HepG2 (cell line): Measurements from ENCODE around the gene DALRD3. TPM values are rescaled to one million over a fixed set of nuclear protein-coding genes. Genes with fewer than 3 reads are reported as not detected.

Experiments used
- KDM3A ChIP-seq: IDR thresholded peaks from 2 replicates; pipeline ENCODE4 v1.6.1; 2018; ENCODE audit warnings: low read depth, missing compliant biosample characterization
- KDM5B ChIP-seq: sonication (generic); formaldehyde crosslinking; IDR thresholded peaks from 2 replicates; pipeline ENCODE4 v1.4.0; 2020; ENCODE audit warnings: missing genetic modification reagents, mild to moderate bottlenecking, borderline replicate concordance
- LCORL ChIP-seq, 2 experiments: fragments of 450-650 bp in 1 of 2; sonication (generic) in 1 of 2; formaldehyde crosslinking in 1 of 2; IDR thresholded peaks; 2 replicates each; pipeline versions ENCODE4 v1.5.0 to v1.6.1; 2017 to 2020; ENCODE audit warnings: antibody characterized with exemption in 1 of 2, missing genetic modification reagents in 1 of 2
- MAFK ChIP-seq, 2 experiments: IDR thresholded peaks in 1 of 2; conservative IDR thresholded peaks in 1 of 2; 2 replicates each; pipeline ENCODE4 v1.6.1; 2011; ENCODE audit warnings: improper control_type of control experiment in 2 of 2, low read length in 2 of 2
- MIER3 ChIP-seq: IDR thresholded peaks from 2 replicates; pipeline ENCODE4 v1.6.1; 2016; ENCODE audit warnings: missing compliant biosample characterization, borderline replicate concordance
- SMYD3 ChIP-seq: sonication (generic); formaldehyde crosslinking; IDR thresholded peaks from 2 replicates; pipeline ENCODE4 v1.8.1; 2023; ENCODE audit warnings: mild to moderate bottlenecking, missing genetic modification reagents
- SRSF4 ChIP-seq: fragments of 200-400 bp; formaldehyde crosslinking; IDR thresholded peaks from one replicate; pipeline ENCODE4 v1.6.1; 2018; ENCODE audit warnings: mild to moderate bottlenecking, low read depth, low read length, moderate library complexity; ENCODE audit not compliant: poor library complexity, severe bottlenecking
- TMF1 ChIP-seq: sonication (generic); formaldehyde crosslinking; IDR thresholded peaks from 2 replicates; pipeline ENCODE4 v1.8.1; 2022; ENCODE audit warnings: low read depth, missing genetic modification reagents
- ZNF296 ChIP-seq: sonication (generic); formaldehyde crosslinking; conservative IDR thresholded peaks from 2 replicates; pipeline ENCODE4 v1.5.0; 2020; ENCODE audit warnings: mild to moderate bottlenecking, missing genetic modification reagents
- ZNF367 ChIP-seq: sonication (generic); formaldehyde crosslinking; IDR thresholded peaks from 2 replicates; pipeline ENCODE4 v1.4.0; 2020; ENCODE audit warnings: missing genetic modification reagents, borderline replicate concordance
- ZNF549 ChIP-seq: sonication (generic); formaldehyde crosslinking; IDR thresholded peaks from 2 replicates; pipeline ENCODE4 v1.5.0; 2020; ENCODE audit warnings: missing genetic modification reagents
- ZNF724P ChIP-seq: sonication (generic); formaldehyde crosslinking; IDR thresholded peaks from 2 replicates; pipeline ENCODE4 v1.8.0; 2022; ENCODE audit warnings: missing genetic modification reagents, borderline replicate concordance
- polyA plus RNA-seq, 8 experiments: library from polyadenylated mRNA; depleted of rRNA in 3 of 8; stranded (reverse) in 7 of 8; unstranded in 1 of 8; fragments of >200 nt; fragmentation: Illumina TruSeq in 4 of 8; extraction: Trizol in 4 of 8; gene quantifications; 2 replicates each; pipeline versions ENCODE4 v1.2.1 to v1.2.3, GENCODE V29; 2011 to 2016; ENCODE audit warnings: low read depth in 4 of 8, missing spikeins in 1 of 8, mixed read lengths in 1 of 8; ENCODE audit not compliant: insufficient read depth in 1 of 8
- total RNA-seq, 5 experiments: library from RNA; depleted of rRNA; stranded (reverse); fragments of >200 nt; fragmentation: Illumina TruSeq; extraction: Trizol; gene quantifications; 2 replicates each; pipeline ENCODE4 v1.2.3, GENCODE V29; 2016; ENCODE audit warnings: low read depth in 1 of 5
- TF ChIP-seq, protein P1 (sequence below): sonication (generic); formaldehyde crosslinking; IDR thresholded peaks from 2 replicates; pipeline ENCODE4 v1.5.1; 2020; ENCODE audit warnings: missing genetic modification reagents, mild to moderate bottlenecking, borderline replicate concordance
- TF ChIP-seq, protein P2 (sequence below): sonication (generic); formaldehyde crosslinking; IDR thresholded peaks from 2 replicates; pipeline ENCODE4 v1.8.0; 2022; ENCODE audit warnings: mild to moderate bottlenecking, missing genetic modification reagents
- TF ChIP-seq, protein P3 (sequence below): sonication (generic); formaldehyde crosslinking; IDR thresholded peaks from 2 replicates; pipeline ENCODE4 v1.4.0; 2020; ENCODE audit warnings: missing genetic modification reagents
- TF ChIP-seq, protein P4 (sequence below): sonication (generic); formaldehyde crosslinking; IDR thresholded peaks from 2 replicates; pipeline ENCODE4 v1.8.0; 2022; ENCODE audit warnings: missing genetic modification reagents, mild to moderate bottlenecking, moderate library complexity, borderline replicate concordance

Gene DALRD3
- total and polyA plus RNA-seq, 2 of the 13 experiments (the other 11 are each of a cell fraction or from before 2014, with no cell fraction given), result 19.9 to 36.5 TPM

DNA sequence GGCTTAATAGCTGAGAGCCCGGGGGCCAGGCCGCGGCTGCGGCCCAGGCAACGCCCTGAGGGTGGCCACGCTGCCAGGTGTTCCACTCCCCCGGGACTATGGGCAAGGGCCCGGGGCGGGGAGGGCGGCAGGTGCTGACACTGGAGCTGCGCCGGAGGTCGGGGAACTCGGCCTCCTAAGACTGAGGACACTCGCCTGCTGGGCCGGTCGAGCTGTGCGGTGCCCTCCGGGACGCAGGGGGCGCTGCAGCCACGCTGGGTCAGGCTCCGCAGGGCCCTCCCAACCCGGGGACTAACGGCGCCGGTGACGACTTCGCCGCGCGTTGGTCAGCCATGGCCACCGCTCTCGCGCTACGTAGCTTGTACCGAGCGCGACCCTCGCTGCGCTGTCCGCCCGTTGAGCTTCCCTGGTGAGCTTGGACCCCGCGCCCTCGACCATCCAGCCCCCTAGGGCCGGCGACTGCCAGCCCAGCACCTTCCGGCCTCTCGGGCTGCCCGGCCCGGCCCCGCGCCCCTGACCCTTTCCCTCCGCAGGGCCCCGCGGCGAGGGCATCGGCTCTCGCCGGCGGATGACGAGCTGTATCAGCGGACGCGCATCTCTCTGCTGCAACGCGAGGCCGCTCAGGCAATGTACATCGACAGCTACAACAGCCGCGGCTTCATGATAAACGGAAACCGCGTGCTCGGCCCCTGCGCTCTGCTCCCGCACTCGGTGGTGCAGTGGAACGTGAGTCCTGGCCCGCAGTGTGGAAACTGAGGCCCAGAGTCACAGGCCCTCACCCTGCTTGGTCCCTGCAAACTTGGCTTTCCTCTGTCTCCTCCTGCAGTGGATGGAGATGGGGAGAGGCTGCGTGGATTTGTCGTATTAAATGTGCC, 3.7 kb upstream of the DALRD3 start, which contains the start of gene NDUFAF3 (continued):
- TF ChIP-seq LCORL (IDR thresholded peaks at IDR 0.05), result no peak
- peak; percentile 55; the same call in 1 of the 2 replicates for TF ChIP-seq LCORL (CRISPR knock-in tag; IDR thresholded peaks at IDR 0.05)
- TF ChIP-seq TMF1 (CRISPR knock-in tag), result no peak
- peak; percentile 82; the same call in 1 of the 2 replicates for TF ChIP-seq ZNF367
- TF ChIP-seq MIER3 (CRISPR knock-in tag), result no peak
- no peak for TF ChIP-seq MAFK (conservative IDR thresholded peaks at IDR 0.05 in 1 of 2, IDR thresholded peaks at IDR 0.05 in 1 of 2; ENCODE audit: low read length in 2 of 2)
- TF ChIP-seq, protein P1, sequence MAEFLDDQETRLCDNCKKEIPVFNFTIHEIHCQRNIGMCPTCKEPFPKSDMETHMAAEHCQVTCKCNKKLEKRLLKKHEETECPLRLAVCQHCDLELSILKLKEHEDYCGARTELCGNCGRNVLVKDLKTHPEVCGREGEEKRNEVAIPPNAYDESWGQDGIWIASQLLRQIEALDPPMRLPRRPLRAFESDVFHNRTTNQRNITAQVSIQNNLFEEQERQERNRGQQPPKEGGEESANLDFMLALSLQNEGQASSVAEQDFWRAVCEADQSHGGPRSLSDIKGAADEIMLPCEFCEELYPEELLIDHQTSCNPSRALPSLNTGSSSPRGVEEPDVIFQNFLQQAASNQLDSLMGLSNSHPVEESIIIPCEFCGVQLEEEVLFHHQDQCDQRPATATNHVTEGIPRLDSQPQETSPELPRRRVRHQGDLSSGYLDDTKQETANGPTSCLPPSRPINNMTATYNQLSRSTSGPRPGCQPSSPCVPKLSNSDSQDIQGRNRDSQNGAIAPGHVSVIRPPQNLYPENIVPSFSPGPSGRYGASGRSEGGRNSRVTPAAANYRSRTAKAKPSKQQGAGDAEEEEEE (CRISPR knock-in tag), result no peak
- TF ChIP-seq, protein P2, sequence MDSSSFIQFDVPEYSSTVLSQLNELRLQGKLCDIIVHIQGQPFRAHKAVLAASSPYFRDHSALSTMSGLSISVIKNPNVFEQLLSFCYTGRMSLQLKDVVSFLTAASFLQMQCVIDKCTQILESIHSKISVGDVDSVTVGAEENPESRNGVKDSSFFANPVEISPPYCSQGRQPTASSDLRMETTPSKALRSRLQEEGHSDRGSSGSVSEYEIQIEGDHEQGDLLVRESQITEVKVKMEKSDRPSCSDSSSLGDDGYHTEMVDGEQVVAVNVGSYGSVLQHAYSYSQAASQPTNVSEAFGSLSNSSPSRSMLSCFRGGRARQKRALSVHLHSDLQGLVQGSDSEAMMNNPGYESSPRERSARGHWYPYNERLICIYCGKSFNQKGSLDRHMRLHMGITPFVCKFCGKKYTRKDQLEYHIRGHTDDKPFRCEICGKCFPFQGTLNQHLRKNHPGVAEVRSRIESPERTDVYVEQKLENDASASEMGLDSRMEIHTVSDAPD (CRISPR knock-in tag), result no peak
- TF ChIP-seq ZNF296 (CRISPR knock-in tag), result peak; percentile 76; the same call in 1 of the 2 replicates
- TF ChIP-seq SMYD3 (CRISPR knock-in tag), result no peak
- no peak for TF ChIP-seq SRSF4
- TF ChIP-seq ZNF549 (CRISPR knock-in tag), result peak; percentile 85
- peak; percentile 61; the same call in 1 of the 2 replicates for TF ChIP-seq KDM5B
- TF ChIP-seq, protein P3, sequence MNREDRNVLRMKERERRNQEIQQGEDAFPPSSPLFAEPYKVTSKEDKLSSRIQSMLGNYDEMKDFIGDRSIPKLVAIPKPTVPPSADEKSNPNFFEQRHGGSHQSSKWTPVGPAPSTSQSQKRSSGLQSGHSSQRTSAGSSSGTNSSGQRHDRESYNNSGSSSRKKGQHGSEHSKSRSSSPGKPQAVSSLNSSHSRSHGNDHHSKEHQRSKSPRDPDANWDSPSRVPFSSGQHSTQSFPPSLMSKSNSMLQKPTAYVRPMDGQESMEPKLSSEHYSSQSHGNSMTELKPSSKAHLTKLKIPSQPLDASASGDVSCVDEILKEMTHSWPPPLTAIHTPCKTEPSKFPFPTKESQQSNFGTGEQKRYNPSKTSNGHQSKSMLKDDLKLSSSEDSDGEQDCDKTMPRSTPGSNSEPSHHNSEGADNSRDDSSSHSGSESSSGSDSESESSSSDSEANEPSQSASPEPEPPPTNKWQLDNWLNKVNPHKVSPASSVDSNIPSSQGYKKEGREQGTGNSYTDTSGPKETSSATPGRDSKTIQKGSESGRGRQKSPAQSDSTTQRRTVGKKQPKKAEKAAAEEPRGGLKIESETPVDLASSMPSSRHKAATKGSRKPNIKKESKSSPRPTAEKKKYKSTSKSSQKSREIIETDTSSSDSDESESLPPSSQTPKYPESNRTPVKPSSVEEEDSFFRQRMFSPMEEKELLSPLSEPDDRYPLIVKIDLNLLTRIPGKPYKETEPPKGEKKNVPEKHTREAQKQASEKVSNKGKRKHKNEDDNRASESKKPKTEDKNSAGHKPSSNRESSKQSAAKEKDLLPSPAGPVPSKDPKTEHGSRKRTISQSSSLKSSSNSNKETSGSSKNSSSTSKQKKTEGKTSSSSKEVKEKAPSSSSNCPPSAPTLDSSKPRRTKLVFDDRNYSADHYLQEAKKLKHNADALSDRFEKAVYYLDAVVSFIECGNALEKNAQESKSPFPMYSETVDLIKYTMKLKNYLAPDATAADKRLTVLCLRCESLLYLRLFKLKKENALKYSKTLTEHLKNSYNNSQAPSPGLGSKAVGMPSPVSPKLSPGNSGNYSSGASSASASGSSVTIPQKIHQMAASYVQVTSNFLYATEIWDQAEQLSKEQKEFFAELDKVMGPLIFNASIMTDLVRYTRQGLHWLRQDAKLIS (CRISPR knock-in tag), result 0 out of 2 replicates have a peak, but pooled peaks have one; percentile 79
- TF ChIP-seq KDM3A (CRISPR knock-in tag), result no peak
- no peak for TF ChIP-seq ZNF724P (CRISPR knock-in tag)
- TF ChIP-seq, protein P4, sequence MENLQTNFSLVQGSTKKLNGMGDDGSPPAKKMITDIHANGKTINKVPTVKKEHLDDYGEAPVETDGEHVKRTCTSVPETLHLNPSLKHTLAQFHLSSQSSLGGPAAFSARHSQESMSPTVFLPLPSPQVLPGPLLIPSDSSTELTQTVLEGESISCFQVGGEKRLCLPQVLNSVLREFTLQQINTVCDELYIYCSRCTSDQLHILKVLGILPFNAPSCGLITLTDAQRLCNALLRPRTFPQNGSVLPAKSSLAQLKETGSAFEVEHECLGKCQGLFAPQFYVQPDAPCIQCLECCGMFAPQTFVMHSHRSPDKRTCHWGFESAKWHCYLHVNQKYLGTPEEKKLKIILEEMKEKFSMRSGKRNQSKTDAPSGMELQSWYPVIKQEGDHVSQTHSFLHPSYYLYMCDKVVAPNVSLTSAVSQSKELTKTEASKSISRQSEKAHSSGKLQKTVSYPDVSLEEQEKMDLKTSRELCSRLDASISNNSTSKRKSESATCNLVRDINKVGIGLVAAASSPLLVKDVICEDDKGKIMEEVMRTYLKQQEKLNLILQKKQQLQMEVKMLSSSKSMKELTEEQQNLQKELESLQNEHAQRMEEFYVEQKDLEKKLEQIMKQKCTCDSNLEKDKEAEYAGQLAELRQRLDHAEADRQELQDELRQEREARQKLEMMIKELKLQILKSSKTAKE (CRISPR knock-in tag), result no peak
